ENCODE data around the gene CCNY.

DNA sequence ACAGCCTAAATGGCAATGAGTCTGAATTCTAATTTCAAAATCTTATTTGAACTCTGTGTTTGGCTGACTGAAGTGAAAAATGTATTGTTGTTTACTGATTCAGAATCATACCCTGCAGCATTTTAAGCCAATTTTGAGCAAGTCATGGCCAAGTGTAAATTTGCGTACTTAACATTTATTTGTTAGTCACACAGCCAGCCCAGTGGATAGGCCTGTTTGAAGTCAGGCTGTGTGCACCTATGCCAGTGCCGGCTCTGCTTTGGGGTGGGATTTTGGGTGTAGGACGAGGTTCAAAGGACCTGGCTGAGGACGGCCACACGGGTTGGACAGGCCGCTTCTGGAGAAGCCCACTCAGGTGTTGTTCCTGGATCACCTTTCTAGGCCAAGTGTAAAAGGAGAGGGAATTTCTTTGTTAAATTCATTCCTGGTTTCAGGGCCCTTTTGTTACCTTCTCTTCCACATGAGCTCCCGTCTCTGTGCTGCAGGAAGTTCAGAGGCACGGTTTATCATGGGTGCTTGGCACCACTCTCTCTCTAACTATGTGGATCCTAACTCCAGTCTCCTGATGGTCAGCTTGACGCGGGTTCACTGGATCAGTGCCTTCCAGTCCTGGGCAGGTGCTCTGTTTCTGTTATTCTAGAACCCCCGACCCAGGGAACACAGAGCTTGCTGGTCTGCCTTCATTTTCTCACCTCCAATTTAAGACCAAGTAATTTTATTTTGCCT lies 84.7 kb downstream of the CCNY start:
- TF ChIP-seq, protein P1, sequence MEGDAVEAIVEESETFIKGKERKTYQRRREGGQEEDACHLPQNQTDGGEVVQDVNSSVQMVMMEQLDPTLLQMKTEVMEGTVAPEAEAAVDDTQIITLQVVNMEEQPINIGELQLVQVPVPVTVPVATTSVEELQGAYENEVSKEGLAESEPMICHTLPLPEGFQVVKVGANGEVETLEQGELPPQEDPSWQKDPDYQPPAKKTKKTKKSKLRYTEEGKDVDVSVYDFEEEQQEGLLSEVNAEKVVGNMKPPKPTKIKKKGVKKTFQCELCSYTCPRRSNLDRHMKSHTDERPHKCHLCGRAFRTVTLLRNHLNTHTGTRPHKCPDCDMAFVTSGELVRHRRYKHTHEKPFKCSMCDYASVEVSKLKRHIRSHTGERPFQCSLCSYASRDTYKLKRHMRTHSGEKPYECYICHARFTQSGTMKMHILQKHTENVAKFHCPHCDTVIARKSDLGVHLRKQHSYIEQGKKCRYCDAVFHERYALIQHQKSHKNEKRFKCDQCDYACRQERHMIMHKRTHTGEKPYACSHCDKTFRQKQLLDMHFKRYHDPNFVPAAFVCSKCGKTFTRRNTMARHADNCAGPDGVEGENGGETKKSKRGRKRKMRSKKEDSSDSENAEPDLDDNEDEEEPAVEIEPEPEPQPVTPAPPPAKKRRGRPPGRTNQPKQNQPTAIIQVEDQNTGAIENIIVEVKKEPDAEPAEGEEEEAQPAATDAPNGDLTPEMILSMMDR (IDR thresholded peaks at IDR 0.05), result no peak
- TF ChIP-seq EZH2 (IDR thresholded peaks at IDR 0.05; ENCODE audit: borderline replicate concordance, insufficient read depth, low read depth, low read length, poor library complexity, severe bottlenecking), result no peak
